HG02973 (cell line): Measurements from ENCODE around the gene PLXNB2.

Source experiments
- ATAC-seq: cut with Tn5 transposase; IDR thresholded peaks from one replicate; pipeline ENCODE4 v1.9.1; 2021; ENCODE audit warnings: moderate library complexity; ENCODE audit not compliant: unreplicated experiment

Gene PLXNB2

GRCh38 chr22:50298937-50299784 is 8.3 kb downstream of the PLXNB2 start:
- ATAC-seq: no peak

GRCh38 chr22:50298266-50298637 is 9.2 kb downstream of the PLXNB2 start:
- no peak for ATAC-seq

- no peak for ATAC-seq
These were observed 9.8 kb downstream of the PLXNB2 start for GRCh38 chr22:50297510-50298265.

- no peak for ATAC-seq
These were observed 10.6 kb downstream of the PLXNB2 start for GRCh38 chr22:50296658-50297490.

GRCh38 chr22:50294319-50294656 is 13.2 kb downstream of the PLXNB2 start:
- ATAC-seq: no peak

- ATAC-seq: no peak
These were observed 13.8 kb downstream of the PLXNB2 start for GRCh38 chr22:50293441-50294318.

- ATAC-seq: no peak
These were observed 14.6 kb downstream of the PLXNB2 start for GRCh38 chr22:50292643-50293440.

- no peak for ATAC-seq
These were observed 17.4 kb downstream of the PLXNB2 start for GRCh38 chr22:50289942-50290630.

- no peak for ATAC-seq
These were observed 18.1 kb downstream of the PLXNB2 start for GRCh38 chr22:50289151-50289941.

- no peak for ATAC-seq
These were observed 19.7 kb downstream of the PLXNB2 start for GRCh38 chr22:50287731-50288130.

GRCh38 chr22:50286701-50287318 is 20.6 kb downstream of the PLXNB2 start:
- no peak for ATAC-seq

GRCh38 chr22:50286275-50286674 is 21.2 kb downstream of the PLXNB2 start:
- ATAC-seq: no peak

GRCh38 chr22:50285568-50286229 is 21.7 kb downstream of the PLXNB2 start:
- ATAC-seq: no peak

- ATAC-seq: no peak
These were observed 23.0 kb downstream of the PLXNB2 start for GRCh38 chr22:50284479-50284878.

GRCh38 chr22:50283821-50284220 is 23.6 kb downstream of the PLXNB2 start:
- no peak for ATAC-seq

GRCh38 chr22:50282361-50283155 is 24.9 kb downstream of the PLXNB2 start:
- no peak for ATAC-seq

- no peak for ATAC-seq
These were observed 25.5 kb downstream of the PLXNB2 start for GRCh38 chr22:50281957-50282356.
